NCI-H446 treated with DMSO at 0.1 percent for 48 hours (cell line): Measurements from ENCODE around the gene MAP3K2.
A peak's percentile ranks its signal among the peaks of the same experiment; 100 is the strongest.

Source experiments
- DNase-seq: peaks from one replicate; lab custom pipeline; 2025; lab: John Stamatoyannopoulos, UW

MAP3K2 gene

GRCh38 chr2:127407091-127407490 lies 19.3 kb upstream of the MAP3K2 start:
- no peak for DNase-seq

- DNase-seq = no peak
These were observed 18.7 kb upstream of the MAP3K2 start for GRCh38 chr2:127406454-127406853.

- DNase-seq = no peak
These were observed 17.5 kb upstream of the MAP3K2 start for GRCh38 chr2:127405255-127405610.

- no peak for DNase-seq
These were observed 16.9 kb upstream of the MAP3K2 start for GRCh38 chr2:127404466-127405254.

- no peak for DNase-seq
These were observed 15.7 kb upstream of the MAP3K2 start for GRCh38 chr2:127403460-127403859.

GRCh38 chr2:127401757-127402695 lies 14.3 kb upstream of the MAP3K2 start:
- DNase-seq = no peak

- no peak for DNase-seq
These were observed 13.4 kb upstream of the MAP3K2 start for GRCh38 chr2:127400897-127401756.

GRCh38 chr2:127400533-127400896 lies 12.7 kb upstream of the MAP3K2 start:
- DNase-seq = no peak

- peak; percentile 65 for DNase-seq
These were observed 10.4 kb upstream of the MAP3K2 start for GRCh38 chr2:127398239-127398590.

GRCh38 chr2:127397568-127398238 lies 9.9 kb upstream of the MAP3K2 start:
- no peak for DNase-seq

GRCh38 chr2:127394492-127394891 lies 6.7 kb upstream of the MAP3K2 start:
- no peak for DNase-seq

- no peak for DNase-seq
These were observed 5.2 kb upstream of the MAP3K2 start for GRCh38 chr2:127392828-127393578.

GRCh38 chr2:127392133-127392827 lies 4.5 kb upstream of the MAP3K2 start:
- DNase-seq = no peak

GRCh38 chr2:127389778-127390435 lies 2.1 kb upstream of the MAP3K2 start:
- DNase-seq = no peak

GRCh38 chr2:127388423-127389164 lies 819 bp upstream of the MAP3K2 start:
- no peak for DNase-seq

- DNase-seq = peak; percentile 79
These were observed 766 bp downstream of the MAP3K2 start for GRCh38 chr2:127386764-127387654.

- no peak for DNase-seq
These were observed 1.5 kb downstream of the MAP3K2 start for GRCh38 chr2:127386246-127386645.

- no peak for DNase-seq
These were observed 3.2 kb downstream of the MAP3K2 start for GRCh38 chr2:127384529-127384928.
